ENCODE measurements around the gene VWF. TPM values are rescaled to one million over a fixed set of nuclear protein-coding genes. Genes with fewer than 3 reads are reported as not detected.

VWF gene
- total and polyA plus RNA-seq, 2 of the 4 experiments (the other 2 are of a cell fraction): under 0.01 to 0.09 TPM

GRCh38 chr12:6080149-6081045 lies 44.1 kb downstream of the VWF start:
- WGBS, 2 experiments (ENCODE audit: extremely low coverage in 2 of 2, insufficient read length in 1 of 2): 89% methylated on average over 3 of the region's 18 CpGs; no CpG with 5 or more reads in 1 of the 2 experiments
- intact Hi-C loops (cut with micrococcal nuclease) (no loop called here), dilution Hi-C loops (cut with HindIII; ENCODE audit: low sequenced_read_pairs, unreplicated experiment) (no loop called here), in situ Hi-C loops (cut with MboI; ENCODE audit: low sequenced_read_pairs) (no loop called here)
- Histone ChIP-seq H3K79me1 (ENCODE audit: low read depth in 1 of 2, low read length in 2 of 2) (no peaks in the 10 kb centered on the region), H4K5ac (ENCODE audit: low read depth, low read length) (no peak overlapping the region), H3K27ac (ENCODE audit: insufficient read depth, low read length) (no peak overlapping the region), H2BK120ac (ENCODE audit: low read depth, low read length) (no peak overlapping the region), H3K14ac (replicated peaks; ENCODE audit: low read depth, low read length) (peak overlapping the region; percentile 37; the same call in 1 of the 2 replicates), H3K9me3 (ENCODE audit: control insufficient read depth, insufficient read depth, low read length) (no peaks in the 10 kb centered on the region), H2BK5ac (ENCODE audit: low read depth, low read length, poor library complexity, severe bottlenecking) (no peak overlapping the region), H4K8ac (ENCODE audit: low read depth in 2 of 2, low read length in 2 of 2) (no peak overlapping the region), H3K4ac (ENCODE audit: low read depth, low read length) (no peak overlapping the region), H4K20me1 (ENCODE audit: insufficient read depth, low read length) (no peaks in the 10 kb centered on the region), H3K56ac (ENCODE audit: extremely low read depth, insufficient read depth, low read length) (no peak overlapping the region), H3K23ac (ENCODE audit: low read depth, low read length) (no peak overlapping the region), H2AFZ (replicated peaks; ENCODE audit: low read length, poor library complexity) (peak overlapping the region; percentile 33), H3K4me2 (ENCODE audit: low read depth, low read length) (no peak overlapping the region), H3K9ac (ENCODE audit: low read depth, low read length) (no peak overlapping the region), H3K36me3 (ENCODE audit: control insufficient read depth, insufficient read depth, low read length) (no peaks in the 10 kb centered on the region), H2BK20ac (ENCODE audit: low read depth, low read length) (no peak overlapping the region), H3K9me1 (ENCODE audit: insufficient read depth, low read length) (peaks cover 16% of the 10 kb centered on the region), H3K4me1 (ENCODE audit: control insufficient read depth, insufficient read depth, low read length) (peaks cover 16% of the 10 kb centered on the region), H3K18ac (ENCODE audit: low read depth, low read length) (no peak overlapping the region), H2AK5ac (ENCODE audit: low read depth, low read length) (no peak overlapping the region), H4K91ac (ENCODE audit: insufficient read depth, low read depth, low read length) (no peak overlapping the region), H2BK15ac (ENCODE audit: low read depth, low read length) (no peak overlapping the region), H2AK9ac (replicated peaks; ENCODE audit: low read depth, low read length, poor library complexity) (no peak overlapping the region), H3K4me3 (ENCODE audit: insufficient read depth, low read depth, low read length) (no peak overlapping the region), H3K27me3 (ENCODE audit: control insufficient read depth, insufficient read depth, low read length) (no peaks in the 10 kb centered on the region)
- no TSS peak for BruUV-seq (replicated peaks)
- POLR2A ChIA-PET (ENCODE audit: unreplicated experiment): no interaction called here
- CTCF ChIA-PET: interaction anchor here (1.1 kb wide), 1 partner anchor 199 kb away, joined by 3 read pairs; no protein-coding TSS in a partner anchor
- ATAC-seq (ENCODE audit: low read depth) (no peak), DNase-seq (no peak)
- no peak for TF ChIP-seq USF2 (IDR thresholded peaks at IDR 0.05; ENCODE audit: low read depth, low read length)
- TF ChIP-seq CEBPB (IDR thresholded peaks at IDR 0.05; ENCODE audit: low read depth, low read length): no peak
- no peak for TF ChIP-seq POLR2A (IDR thresholded peaks at IDR 0.05; ENCODE audit: low read depth, low read length)
- no peak for TF ChIP-seq MXI1 (IDR thresholded peaks at IDR 0.05; ENCODE audit: borderline replicate concordance, low read depth, low read length)
- no peak for TF ChIP-seq MAFK (IDR thresholded peaks at IDR 0.05; ENCODE audit: low read depth, low read length)
- no peak for TF ChIP-seq CTCF (conservative IDR thresholded peaks at IDR 0.05; ENCODE audit: low read depth, low read length)
- no peak for TF ChIP-seq FOS (IDR thresholded peaks at IDR 0.05; ENCODE audit: low read depth, low read length)
- TF ChIP-seq SMC3 (IDR thresholded peaks at IDR 0.05; ENCODE audit: low read depth, low read length): no peak
- no peak for TF ChIP-seq CHD1 (IDR thresholded peaks at IDR 0.05; ENCODE audit: low read depth, low read length)
- TF ChIP-seq BHLHE40 (IDR thresholded peaks at IDR 0.05; ENCODE audit: low read depth, low read length): no peak

Data from IMR-90 (cell line).